ENCODE data around the gene BTBD7. TPM values are rescaled to one million over a fixed set of nuclear protein-coding genes. Genes with fewer than 3 reads are reported as not detected.

The BTBD7 gene
- total RNA-seq, 2 donors from 2014 or later = 42.8 to 48.6 TPM

DNA sequence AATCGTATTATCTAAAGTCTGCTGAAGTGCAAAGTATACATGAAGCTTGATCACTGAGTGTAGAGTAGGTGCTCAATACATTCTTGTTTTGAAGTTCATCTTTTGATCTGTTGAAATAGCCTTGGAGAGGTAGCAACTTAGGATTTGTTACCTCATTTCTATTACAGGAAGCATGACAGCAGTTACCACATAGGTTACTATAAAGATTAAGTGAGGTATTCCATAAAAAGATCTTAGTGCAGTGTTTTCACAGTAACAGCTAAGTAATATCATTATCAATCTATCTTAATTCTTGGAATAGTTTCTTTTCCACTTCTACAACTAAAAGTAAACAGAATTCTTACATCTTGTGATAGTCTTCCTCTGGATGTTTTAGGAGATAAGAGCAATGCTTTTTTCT is 50.9 kb downstream of the BTBD7 start:
- Mint-ChIP-seq H3K4me3 (no peak overlapping the region), H3K27me3 (ENCODE audit: insufficient read depth) (no peaks in the 10 kb centered on the region), H3K27ac (no peak overlapping the region), H3K4me1 (peaks cover 43% of the 10 kb centered on the region), H3K36me3 (ENCODE audit: low read depth) (no peaks in the 10 kb centered on the region), H3K9me3 (no peaks in the 10 kb centered on the region)
- peaks cover 22% of the 10 kb centered on the region for H3K36me3 ChIP-seq (ENCODE audit: control insufficient read depth, insufficient read depth, low read length)
- no peak overlapping the region for H3K4me3 ChIP-seq (ENCODE audit: low read length)
- no peak overlapping the region for H3K9ac ChIP-seq (ENCODE audit: extremely low read depth, low read length, poor library complexity, severe bottlenecking)
- peaks cover 24% of the 10 kb centered on the region for H3K4me1 ChIP-seq (ENCODE audit: control insufficient read depth, insufficient read depth, low read length)
- H3K27ac ChIP-seq (ENCODE audit: low read depth, low read length) = no peak overlapping the region
- TF ChIP-seq, protein P1, sequence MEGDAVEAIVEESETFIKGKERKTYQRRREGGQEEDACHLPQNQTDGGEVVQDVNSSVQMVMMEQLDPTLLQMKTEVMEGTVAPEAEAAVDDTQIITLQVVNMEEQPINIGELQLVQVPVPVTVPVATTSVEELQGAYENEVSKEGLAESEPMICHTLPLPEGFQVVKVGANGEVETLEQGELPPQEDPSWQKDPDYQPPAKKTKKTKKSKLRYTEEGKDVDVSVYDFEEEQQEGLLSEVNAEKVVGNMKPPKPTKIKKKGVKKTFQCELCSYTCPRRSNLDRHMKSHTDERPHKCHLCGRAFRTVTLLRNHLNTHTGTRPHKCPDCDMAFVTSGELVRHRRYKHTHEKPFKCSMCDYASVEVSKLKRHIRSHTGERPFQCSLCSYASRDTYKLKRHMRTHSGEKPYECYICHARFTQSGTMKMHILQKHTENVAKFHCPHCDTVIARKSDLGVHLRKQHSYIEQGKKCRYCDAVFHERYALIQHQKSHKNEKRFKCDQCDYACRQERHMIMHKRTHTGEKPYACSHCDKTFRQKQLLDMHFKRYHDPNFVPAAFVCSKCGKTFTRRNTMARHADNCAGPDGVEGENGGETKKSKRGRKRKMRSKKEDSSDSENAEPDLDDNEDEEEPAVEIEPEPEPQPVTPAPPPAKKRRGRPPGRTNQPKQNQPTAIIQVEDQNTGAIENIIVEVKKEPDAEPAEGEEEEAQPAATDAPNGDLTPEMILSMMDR (conservative IDR thresholded peaks at IDR 0.05) = no peak
- DNase-seq = no peak
- no peaks in the 10 kb centered on the region for H3K9me3 ChIP-seq (ENCODE audit: control insufficient read depth, low read length)
- no peaks in the 10 kb centered on the region for H3K27me3 ChIP-seq (ENCODE audit: control insufficient read depth, insufficient read depth, low read length, poor library complexity, severe bottlenecking)
- 100% methylated on average over 1 of the region's 1 CpG for WGBS, 2 experiments (ENCODE audit: insufficient coverage in 1 of 2, insufficient read length in 1 of 2)

DNA sequence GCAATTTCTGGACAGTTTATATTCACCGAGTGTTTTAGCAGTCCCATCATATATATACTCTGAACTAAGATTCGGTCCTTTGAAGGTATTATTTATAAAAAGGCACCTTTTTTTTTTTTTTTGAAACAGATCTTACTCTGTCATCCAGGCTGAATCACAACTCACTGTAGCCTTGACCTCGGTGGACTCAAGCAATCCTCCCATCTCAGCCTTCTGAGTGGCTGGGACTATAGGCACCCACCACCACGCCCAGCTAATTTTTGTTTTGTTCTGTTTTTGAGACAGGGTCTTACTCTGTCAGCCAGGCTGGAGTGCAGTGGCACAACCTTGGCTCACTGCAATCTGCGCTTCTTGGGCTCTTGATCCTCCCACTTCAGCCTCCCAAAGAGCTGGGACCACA is 52.1 kb downstream of the BTBD7 start:
- Histone ChIP-seq H3K27ac (ENCODE audit: low read depth, low read length) (no peak overlapping the region), H3K9ac (ENCODE audit: extremely low read depth, low read length, poor library complexity, severe bottlenecking) (no peak overlapping the region), H3K36me3 (ENCODE audit: control insufficient read depth, insufficient read depth, low read length) (peaks cover 28% of the 10 kb centered on the region), H3K4me3 (ENCODE audit: low read length) (no peak overlapping the region), H3K27me3 (ENCODE audit: control insufficient read depth, insufficient read depth, low read length, poor library complexity, severe bottlenecking) (no peaks in the 10 kb centered on the region), H3K4me1 (ENCODE audit: control insufficient read depth, insufficient read depth, low read length) (peaks cover 19% of the 10 kb centered on the region), H3K9me3 (ENCODE audit: control insufficient read depth, low read length) (no peaks in the 10 kb centered on the region)
- no peak for DNase-seq
- TF ChIP-seq, protein P1 (conservative IDR thresholded peaks at IDR 0.05) = no peak
- H3K4me3 Mint-ChIP-seq = no peak overlapping the region
- peaks cover 40% of the 10 kb centered on the region for H3K4me1 Mint-ChIP-seq
- 93 to 99% methylated on average over 4 of the region's 5 CpGs for WGBS, 2 experiments (ENCODE audit: insufficient coverage in 1 of 2, insufficient read length in 1 of 2)
- no peaks in the 10 kb centered on the region for H3K9me3 Mint-ChIP-seq
- H3K36me3 Mint-ChIP-seq (ENCODE audit: low read depth) = no peaks in the 10 kb centered on the region
- H3K27ac Mint-ChIP-seq = no peak overlapping the region
- H3K27me3 Mint-ChIP-seq (ENCODE audit: insufficient read depth) = no peaks in the 10 kb centered on the region

DNA sequence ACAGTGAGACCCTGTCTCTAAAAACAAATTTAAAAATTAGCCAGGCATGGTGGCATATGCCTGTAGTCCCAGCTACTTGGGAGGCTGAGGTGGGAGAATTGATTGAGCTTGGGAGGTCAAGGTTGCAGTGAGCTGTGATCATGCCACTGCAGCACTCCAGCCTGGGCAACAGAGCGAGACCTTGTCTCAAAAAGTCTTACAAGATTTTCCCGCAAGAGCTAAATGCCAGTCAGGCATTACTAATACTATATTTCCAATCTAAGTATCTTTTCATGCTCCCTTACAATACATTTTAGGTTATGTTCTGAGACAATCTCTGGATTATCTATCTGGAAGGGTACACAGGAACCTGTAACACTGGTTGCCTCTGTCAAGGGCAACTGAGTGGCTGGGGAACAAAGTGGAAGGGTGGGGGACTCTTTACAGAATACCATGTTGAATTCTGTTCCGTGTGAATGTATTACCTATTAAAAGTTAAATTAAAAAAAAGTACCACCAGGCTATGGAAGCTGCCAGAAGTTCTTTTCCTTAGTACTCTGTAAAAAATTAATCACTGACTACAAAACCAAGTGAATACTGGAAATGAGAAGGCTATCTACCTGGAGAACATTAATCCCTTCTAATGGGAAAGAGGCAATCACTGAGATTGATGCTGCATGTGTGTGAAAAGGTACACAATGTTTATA is 56.7 kb downstream of the BTBD7 start:
- Histone ChIP-seq H3K9me3 (ENCODE audit: control insufficient read depth, low read length) (peaks cover 9% of the 10 kb centered on the region), H3K36me3 (ENCODE audit: control insufficient read depth, insufficient read depth, low read length) (peaks cover 28% of the 10 kb centered on the region), H3K9ac (ENCODE audit: extremely low read depth, low read length, poor library complexity, severe bottlenecking) (no peak overlapping the region), H3K4me3 (ENCODE audit: low read length) (no peak overlapping the region), H3K27ac (ENCODE audit: low read depth, low read length) (no peak overlapping the region), H3K27me3 (ENCODE audit: control insufficient read depth, insufficient read depth, low read length, poor library complexity, severe bottlenecking) (no peaks in the 10 kb centered on the region), H3K4me1 (ENCODE audit: control insufficient read depth, insufficient read depth, low read length) (peaks cover 28% of the 10 kb centered on the region)
- no peak for DNase-seq
- Mint-ChIP-seq H3K27me3 (ENCODE audit: insufficient read depth) (no peaks in the 10 kb centered on the region), H3K36me3 (ENCODE audit: low read depth) (peaks cover 6% of the 10 kb centered on the region), H3K4me1 (peaks cover 51% of the 10 kb centered on the region), H3K27ac (peak overlapping the region; percentile 64), H3K4me3 (no peak overlapping the region), H3K9me3 (no peaks in the 10 kb centered on the region)
- 93% methylated on average over 2 of the region's 3 CpGs; no CpG with 5 or more reads in 1 of the 2 experiments for WGBS, 2 experiments (ENCODE audit: insufficient coverage in 1 of 2, insufficient read length in 1 of 2)
- TF ChIP-seq, protein P1 (conservative IDR thresholded peaks at IDR 0.05) = no peak
